ENCODE results near the gene HAS3.

HAS3 gene

DNA sequence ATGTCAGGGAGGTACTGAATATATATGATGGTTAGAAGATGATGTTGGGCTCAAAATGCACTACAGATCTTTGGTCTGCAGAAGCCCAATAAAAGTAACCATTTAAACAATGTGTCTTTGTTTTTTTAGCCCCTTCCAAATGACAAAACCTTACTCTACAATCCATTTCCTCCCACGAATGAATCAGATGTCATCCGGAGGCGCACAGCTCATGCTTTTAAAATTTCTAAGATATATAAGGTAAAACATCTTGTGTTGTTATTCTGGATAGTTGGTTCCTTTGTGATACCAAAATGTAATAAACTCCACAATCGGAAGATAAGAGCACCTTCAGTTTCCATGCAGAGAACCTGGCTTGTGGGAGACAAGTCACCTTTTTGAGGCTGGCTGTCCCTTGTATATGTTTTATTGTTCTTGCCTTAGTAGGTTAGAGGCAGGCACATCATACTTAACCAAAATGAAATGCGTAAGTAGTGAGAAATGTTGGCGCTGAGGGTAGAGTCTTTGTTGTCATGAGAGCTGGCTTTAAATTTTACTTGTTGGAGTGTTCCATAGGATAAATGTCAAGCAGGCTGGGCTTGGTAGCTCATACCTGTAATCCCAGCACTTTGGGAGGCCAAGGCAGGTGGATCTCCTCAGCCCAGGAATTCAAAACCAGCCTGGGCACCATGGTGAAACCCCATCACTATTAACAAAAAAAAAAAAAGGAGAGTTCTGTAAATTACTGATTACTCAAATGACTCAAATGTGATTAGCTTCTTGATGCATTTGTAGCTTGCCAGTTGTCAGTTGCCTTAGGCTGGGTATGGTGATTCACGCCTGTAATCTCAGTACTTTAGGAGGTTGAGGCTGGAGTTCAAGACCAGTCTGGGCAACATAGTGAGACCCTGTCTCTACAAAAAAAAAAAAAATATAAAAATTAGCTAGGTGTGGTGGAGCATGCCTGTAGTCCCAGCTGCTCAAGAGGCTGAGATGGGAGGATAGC, 61.8 kb downstream of the HAS3 start:
- Histone ChIP-seq H3K27ac (replicated peaks) (no peak overlapping the region), H3K27me3 (ENCODE audit: insufficient read depth, poor library complexity, severe bottlenecking) (no peaks in the 10 kb centered on the region), H3K4me3 (replicated peaks; ENCODE audit: insufficient read depth, low read length) (no peak overlapping the region)
- TF ChIP-seq GABPA (IDR thresholded peaks at IDR 0.05; ENCODE audit: low read depth) (no peak), CTCF (IDR thresholded peaks at IDR 0.05; ENCODE audit: insufficient read depth, low read length) (no peak), SPI1 (IDR thresholded peaks at IDR 0.05; ENCODE audit: borderline replicate concordance, low read depth) (no peak), POLR2AphosphoS5 (IDR thresholded peaks at IDR 0.05; ENCODE audit: low read depth) (no peak)
- TF ChIP-seq, protein P1, sequence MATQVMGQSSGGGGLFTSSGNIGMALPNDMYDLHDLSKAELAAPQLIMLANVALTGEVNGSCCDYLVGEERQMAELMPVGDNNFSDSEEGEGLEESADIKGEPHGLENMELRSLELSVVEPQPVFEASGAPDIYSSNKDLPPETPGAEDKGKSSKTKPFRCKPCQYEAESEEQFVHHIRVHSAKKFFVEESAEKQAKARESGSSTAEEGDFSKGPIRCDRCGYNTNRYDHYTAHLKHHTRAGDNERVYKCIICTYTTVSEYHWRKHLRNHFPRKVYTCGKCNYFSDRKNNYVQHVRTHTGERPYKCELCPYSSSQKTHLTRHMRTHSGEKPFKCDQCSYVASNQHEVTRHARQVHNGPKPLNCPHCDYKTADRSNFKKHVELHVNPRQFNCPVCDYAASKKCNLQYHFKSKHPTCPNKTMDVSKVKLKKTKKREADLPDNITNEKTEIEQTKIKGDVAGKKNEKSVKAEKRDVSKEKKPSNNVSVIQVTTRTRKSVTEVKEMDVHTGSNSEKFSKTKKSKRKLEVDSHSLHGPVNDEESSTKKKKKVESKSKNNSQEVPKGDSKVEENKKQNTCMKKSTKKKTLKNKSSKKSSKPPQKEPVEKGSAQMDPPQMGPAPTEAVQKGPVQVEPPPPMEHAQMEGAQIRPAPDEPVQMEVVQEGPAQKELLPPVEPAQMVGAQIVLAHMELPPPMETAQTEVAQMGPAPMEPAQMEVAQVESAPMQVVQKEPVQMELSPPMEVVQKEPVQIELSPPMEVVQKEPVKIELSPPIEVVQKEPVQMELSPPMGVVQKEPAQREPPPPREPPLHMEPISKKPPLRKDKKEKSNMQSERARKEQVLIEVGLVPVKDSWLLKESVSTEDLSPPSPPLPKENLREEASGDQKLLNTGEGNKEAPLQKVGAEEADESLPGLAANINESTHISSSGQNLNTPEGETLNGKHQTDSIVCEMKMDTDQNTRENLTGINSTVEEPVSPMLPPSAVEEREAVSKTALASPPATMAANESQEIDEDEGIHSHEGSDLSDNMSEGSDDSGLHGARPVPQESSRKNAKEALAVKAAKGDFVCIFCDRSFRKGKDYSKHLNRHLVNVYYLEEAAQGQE (IDR thresholded peaks at IDR 0.05; ENCODE audit: insufficient replicate concordance, low read depth) = no peak
- no peak for DNase-seq (ENCODE audit: low read depth in 1 of 2, low spot score in 1 of 2)
